ENCODE measurements around the gene CMKLR1.

The CMKLR1 gene

DNA sequence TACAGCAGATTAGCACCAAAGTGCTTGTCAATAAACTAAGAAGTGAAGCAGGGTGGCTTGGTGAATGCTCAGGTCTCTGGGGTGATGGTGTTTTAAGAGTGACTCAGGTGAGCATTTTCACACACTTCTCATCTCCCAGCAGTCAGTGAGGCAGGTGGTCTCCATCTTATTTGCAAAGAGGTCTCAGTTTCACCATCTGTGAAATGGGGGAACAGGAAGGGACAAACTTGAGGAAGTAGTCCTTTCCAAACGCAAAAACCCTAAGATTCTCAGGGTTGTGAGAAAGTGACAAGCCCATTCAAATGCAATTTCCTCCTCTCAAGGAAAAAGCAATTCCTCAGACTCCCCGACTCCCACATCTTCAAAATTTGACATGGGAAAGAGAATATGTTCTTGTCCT lies 54.1 kb downstream of the CMKLR1 start:
- Histone ChIP-seq H3K4me1 (ENCODE audit: control insufficient read depth in 1 of 2, insufficient read depth in 2 of 2, low read length in 2 of 2) (no peaks in the 10 kb centered on the region), H3K27me3 (ENCODE audit: control insufficient read depth in 1 of 2, insufficient read depth in 2 of 2, low read length in 2 of 2) (no peaks in the 10 kb centered on the region), H3K27ac (ENCODE audit: low read depth, low read length) (no peak overlapping the region), H3K9ac (ENCODE audit: low read depth in 1 of 2, low read length in 2 of 2) (no peak overlapping the region), H3K4me3 (ENCODE audit: low read depth in 1 of 2, low read length in 2 of 2) (no peak overlapping the region), H3K9me3 (ENCODE audit: control insufficient read depth in 1 of 2, low read length in 2 of 2) (no peaks in the 10 kb centered on the region), H3K36me3 (ENCODE audit: control insufficient read depth in 1 of 2, insufficient read depth in 2 of 2, low read length in 2 of 2) (no peaks in the 10 kb centered on the region)

DNA sequence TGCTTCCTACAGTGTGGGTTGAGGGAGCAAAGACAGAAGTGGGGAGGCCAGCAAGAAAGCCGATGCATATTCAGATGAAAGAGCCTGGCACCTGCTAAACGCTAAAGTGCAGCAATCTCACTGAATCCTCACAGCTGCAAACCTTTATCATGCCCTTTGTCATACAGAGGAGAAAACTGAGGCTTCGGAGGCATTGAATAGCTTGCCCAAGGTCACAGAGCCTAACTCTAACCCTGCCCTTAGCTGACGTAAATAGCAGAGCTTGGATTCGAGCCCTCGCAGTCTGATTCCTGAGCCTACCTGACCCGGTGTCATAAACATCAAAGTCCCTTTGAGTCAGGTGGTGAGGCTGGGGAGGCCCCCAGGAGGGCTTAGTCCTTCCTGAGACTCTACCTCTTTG lies 54.9 kb downstream of the CMKLR1 start:
- Histone ChIP-seq H3K27me3 (ENCODE audit: control insufficient read depth in 1 of 2, insufficient read depth in 2 of 2, low read length in 2 of 2) (no peaks in the 10 kb centered on the region), H3K9me3 (ENCODE audit: control insufficient read depth in 1 of 2, low read length in 2 of 2) (no peaks in the 10 kb centered on the region), H3K9ac (ENCODE audit: low read depth in 1 of 2, low read length in 2 of 2) (no peak overlapping the region), H3K4me1 (ENCODE audit: control insufficient read depth in 1 of 2, insufficient read depth in 2 of 2, low read length in 2 of 2) (no peaks in the 10 kb centered on the region), H3K27ac (ENCODE audit: low read depth, low read length) (no peak overlapping the region), H3K4me3 (ENCODE audit: low read depth in 1 of 2, low read length in 2 of 2) (no peak overlapping the region), H3K36me3 (ENCODE audit: control insufficient read depth in 1 of 2, insufficient read depth in 2 of 2, low read length in 2 of 2) (no peaks in the 10 kb centered on the region)

DNA sequence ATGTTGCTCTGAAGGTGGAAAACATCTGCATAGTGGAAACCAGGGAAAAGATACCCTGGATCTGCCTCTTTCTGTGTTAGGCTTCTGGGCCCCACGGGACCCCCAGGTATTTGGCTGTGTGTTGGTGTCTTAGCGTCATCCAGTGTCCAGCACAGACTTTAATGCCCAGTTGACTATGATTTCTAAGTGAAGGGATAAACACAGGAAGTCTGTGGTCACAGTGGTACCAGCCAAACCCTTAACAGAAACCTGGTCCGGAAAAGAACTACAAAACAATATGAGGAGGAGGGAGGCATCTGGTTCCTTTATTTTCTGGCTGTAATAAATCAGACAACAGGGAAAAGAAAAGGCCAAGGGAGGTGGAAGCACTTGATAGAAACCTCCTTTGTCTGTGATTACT lies 56.4 kb downstream of the CMKLR1 start:
- Histone ChIP-seq H3K27me3 (ENCODE audit: control insufficient read depth in 1 of 2, insufficient read depth in 2 of 2, low read length in 2 of 2) (no peaks in the 10 kb centered on the region), H3K4me3 (ENCODE audit: low read depth in 1 of 2, low read length in 2 of 2) (no peak overlapping the region)

DNA sequence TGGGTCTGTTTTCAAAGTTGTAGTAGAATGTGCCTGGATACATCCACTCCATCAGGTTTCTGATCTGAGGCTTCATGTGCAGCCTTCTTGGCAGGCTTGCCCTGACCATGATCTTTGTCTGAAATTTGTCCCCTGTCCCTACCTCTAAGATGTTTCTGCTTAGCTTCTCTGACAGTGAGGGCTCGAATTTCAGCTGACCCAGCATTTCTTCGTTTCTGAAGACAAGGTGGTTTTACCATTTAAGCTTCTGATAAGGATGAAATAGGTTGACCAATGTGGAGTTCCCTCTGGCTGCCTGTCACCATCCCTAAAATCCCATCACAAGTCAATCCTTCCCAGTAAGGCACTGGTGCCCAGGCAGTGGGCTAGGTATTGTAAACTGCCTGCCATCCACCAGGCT lies 57.0 kb downstream of the CMKLR1 start:
- Histone ChIP-seq H3K36me3 (ENCODE audit: control insufficient read depth in 1 of 2, insufficient read depth in 2 of 2, low read length in 2 of 2) (no peaks in the 10 kb centered on the region), H3K9me3 (ENCODE audit: control insufficient read depth in 1 of 2, low read length in 2 of 2) (no peaks in the 10 kb centered on the region), H3K27ac (ENCODE audit: low read depth, low read length) (no peak overlapping the region), H3K9ac (ENCODE audit: low read depth in 1 of 2, low read length in 2 of 2) (no peak overlapping the region), H3K4me1 (ENCODE audit: control insufficient read depth in 1 of 2, insufficient read depth in 2 of 2, low read length in 2 of 2) (no peaks in the 10 kb centered on the region), H3K4me3 (ENCODE audit: low read depth in 1 of 2, low read length in 2 of 2) (no peak overlapping the region), H3K27me3 (ENCODE audit: control insufficient read depth in 1 of 2, insufficient read depth in 2 of 2, low read length in 2 of 2) (no peaks in the 10 kb centered on the region)

More for the DNA sequence above, 56.4 kb downstream of the CMKLR1 start:
- Histone ChIP-seq H3K9ac (ENCODE audit: low read depth in 1 of 2, low read length in 2 of 2) (no peak overlapping the region), H3K36me3 (ENCODE audit: control insufficient read depth in 1 of 2, insufficient read depth in 2 of 2, low read length in 2 of 2) (no peaks in the 10 kb centered on the region), H3K27ac (ENCODE audit: low read depth, low read length) (no peak overlapping the region), H3K4me1 (ENCODE audit: control insufficient read depth in 1 of 2, insufficient read depth in 2 of 2, low read length in 2 of 2) (no peaks in the 10 kb centered on the region), H3K9me3 (ENCODE audit: control insufficient read depth in 1 of 2, low read length in 2 of 2) (no peaks in the 10 kb centered on the region)

DNA sequence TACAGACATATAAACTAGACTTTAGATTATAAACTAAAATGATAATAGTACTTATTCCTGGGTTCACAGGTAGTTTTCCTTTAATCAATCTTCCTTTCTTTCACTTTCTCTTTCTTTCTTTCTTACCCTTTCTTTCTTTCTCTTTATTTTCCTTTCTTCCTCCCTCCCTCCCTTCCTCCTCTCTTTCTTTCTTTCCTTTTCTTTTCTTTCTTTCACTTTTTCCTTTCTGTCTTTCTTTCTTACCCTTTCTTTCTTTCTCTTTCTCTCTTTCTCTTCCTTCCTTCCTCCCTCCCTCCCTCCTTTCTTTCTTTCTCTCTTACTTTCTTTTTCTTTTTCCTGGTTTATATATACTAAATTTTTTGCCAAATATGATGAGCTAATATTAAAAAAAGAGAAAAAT lies 61.5 kb downstream of the CMKLR1 start:
- Histone ChIP-seq H3K4me1 (ENCODE audit: control insufficient read depth in 1 of 2, insufficient read depth in 2 of 2, low read length in 2 of 2) (no peaks in the 10 kb centered on the region), H3K27me3 (ENCODE audit: control insufficient read depth in 1 of 2, insufficient read depth in 2 of 2, low read length in 2 of 2) (no peaks in the 10 kb centered on the region), H3K27ac (ENCODE audit: low read depth, low read length) (no peak overlapping the region), H3K9me3 (ENCODE audit: control insufficient read depth in 1 of 2, low read length in 2 of 2) (no peaks in the 10 kb centered on the region), H3K4me3 (ENCODE audit: low read depth in 1 of 2, low read length in 2 of 2) (no peak overlapping the region), H3K36me3 (ENCODE audit: control insufficient read depth in 1 of 2, insufficient read depth in 2 of 2, low read length in 2 of 2) (no peaks in the 10 kb centered on the region), H3K9ac (ENCODE audit: low read depth in 1 of 2, low read length in 2 of 2) (no peak overlapping the region)

DNA sequence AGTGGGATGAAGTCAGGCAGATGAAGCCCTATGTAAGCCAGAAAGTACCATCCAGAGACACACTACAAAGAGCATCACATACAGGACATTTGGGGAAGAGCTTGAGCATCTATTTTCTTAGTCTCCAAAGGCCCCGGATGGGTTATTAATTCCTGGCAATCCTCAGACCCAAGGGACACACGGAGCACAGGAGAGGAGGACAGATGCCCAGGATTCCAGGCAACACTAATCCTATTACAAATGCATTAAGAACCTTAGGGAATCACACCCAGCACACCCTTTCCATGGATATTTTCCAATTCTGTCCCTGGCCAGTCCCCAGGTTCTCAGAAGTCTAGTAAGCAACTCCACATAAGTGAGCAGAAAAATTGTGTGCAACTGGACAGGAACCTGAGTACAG lies 65.9 kb downstream of the CMKLR1 start:
- H3K4me3 ChIP-seq (ENCODE audit: low read depth in 1 of 2, low read length in 2 of 2): no peak overlapping the region
- H3K4me1 ChIP-seq (ENCODE audit: control insufficient read depth in 1 of 2, insufficient read depth in 2 of 2, low read length in 2 of 2): no peaks in the 10 kb centered on the region
- H3K27ac ChIP-seq (ENCODE audit: low read depth, low read length): no peak overlapping the region
- no peaks in the 10 kb centered on the region for H3K36me3 ChIP-seq (ENCODE audit: control insufficient read depth in 1 of 2, insufficient read depth in 2 of 2, low read length in 2 of 2)
- no peak overlapping the region for H3K9ac ChIP-seq (ENCODE audit: low read depth in 1 of 2, low read length in 2 of 2)
- H3K9me3 ChIP-seq (ENCODE audit: control insufficient read depth in 1 of 2, low read length in 2 of 2): no peaks in the 10 kb centered on the region
- H3K27me3 ChIP-seq (ENCODE audit: control insufficient read depth in 1 of 2, insufficient read depth in 2 of 2, low read length in 2 of 2): no peaks in the 10 kb centered on the region

DNA sequence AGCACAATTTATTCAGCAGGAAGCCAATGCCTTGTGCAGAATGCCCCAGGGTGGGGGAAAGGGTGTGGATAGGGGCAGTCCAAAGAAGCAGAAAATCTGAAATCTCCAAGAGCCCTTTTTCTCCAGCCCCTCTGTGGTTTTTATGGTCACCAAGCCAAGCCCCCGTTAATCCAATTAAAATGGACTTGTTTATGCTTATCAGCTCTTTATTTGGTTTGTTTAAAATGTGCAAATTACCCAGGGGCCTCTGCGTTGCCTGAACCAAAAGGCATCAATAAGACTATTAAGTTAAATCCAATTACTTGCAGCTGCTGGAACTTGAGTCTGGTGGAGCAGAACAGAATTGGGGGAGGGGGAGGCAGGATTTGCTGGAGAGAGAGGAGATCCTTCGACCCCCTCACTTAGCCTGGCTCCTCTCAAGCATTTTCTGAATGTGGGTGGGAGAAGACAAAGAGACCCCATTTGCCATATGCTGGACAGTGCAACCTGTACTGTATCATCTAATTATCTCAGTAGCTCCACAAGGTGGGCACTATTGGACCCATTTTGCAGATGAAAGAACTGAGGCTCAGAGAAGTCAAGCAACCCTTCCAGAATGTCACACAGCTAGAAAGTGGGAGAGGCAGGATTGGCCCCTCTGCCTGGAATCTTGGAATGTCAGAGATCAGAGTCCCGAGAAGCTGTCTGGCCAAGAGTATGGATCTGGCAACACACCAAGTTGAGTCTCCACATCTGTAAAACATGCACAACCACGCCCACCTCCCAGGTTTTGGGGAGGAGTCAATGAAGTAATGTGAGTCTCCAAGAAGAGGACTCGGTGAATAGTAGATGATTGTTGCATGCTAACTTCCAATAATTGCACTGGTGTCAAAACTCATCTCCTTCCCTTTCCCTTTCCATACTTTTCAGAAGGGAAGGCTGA lies 66.9 kb downstream of the CMKLR1 start:
- no peak overlapping the region for H3K9ac ChIP-seq (ENCODE audit: low read depth in 1 of 2, low read length in 2 of 2)
- H3K4me1 ChIP-seq (ENCODE audit: control insufficient read depth in 1 of 2, insufficient read depth in 2 of 2, low read length in 2 of 2): no peaks in the 10 kb centered on the region
- no peaks in the 10 kb centered on the region for H3K27me3 ChIP-seq (ENCODE audit: control insufficient read depth in 1 of 2, insufficient read depth in 2 of 2, low read length in 2 of 2)
- no peak overlapping the region for H3K27ac ChIP-seq (ENCODE audit: low read depth, low read length)
- no peaks in the 10 kb centered on the region for H3K9me3 ChIP-seq (ENCODE audit: control insufficient read depth in 1 of 2, low read length in 2 of 2)
- no peaks in the 10 kb centered on the region for H3K36me3 ChIP-seq (ENCODE audit: control insufficient read depth in 1 of 2, insufficient read depth in 2 of 2, low read length in 2 of 2)
- H3K4me3 ChIP-seq (ENCODE audit: low read depth in 1 of 2, low read length in 2 of 2): no peak overlapping the region

DNA sequence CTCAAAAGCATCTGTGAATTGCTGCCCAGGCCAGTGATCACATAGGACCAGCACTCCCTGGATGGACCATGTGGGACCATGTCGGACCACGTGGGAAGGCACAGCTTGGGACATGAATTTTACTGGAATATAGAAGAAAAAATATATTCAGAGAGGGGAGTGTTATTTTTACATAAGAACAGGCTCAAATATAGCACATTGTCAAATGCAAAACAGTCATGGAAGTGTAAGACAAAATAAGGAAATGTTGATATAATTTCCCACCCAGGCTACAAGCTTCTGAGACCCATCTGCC lies 68.3 kb downstream of the CMKLR1 start:
- no peak overlapping the region for H3K4me3 ChIP-seq (ENCODE audit: low read depth in 1 of 2, low read length in 2 of 2)
- no peaks in the 10 kb centered on the region for H3K36me3 ChIP-seq (ENCODE audit: control insufficient read depth in 1 of 2, insufficient read depth in 2 of 2, low read length in 2 of 2)
- H3K27me3 ChIP-seq (ENCODE audit: control insufficient read depth in 1 of 2, insufficient read depth in 2 of 2, low read length in 2 of 2): no peaks in the 10 kb centered on the region

DNA sequence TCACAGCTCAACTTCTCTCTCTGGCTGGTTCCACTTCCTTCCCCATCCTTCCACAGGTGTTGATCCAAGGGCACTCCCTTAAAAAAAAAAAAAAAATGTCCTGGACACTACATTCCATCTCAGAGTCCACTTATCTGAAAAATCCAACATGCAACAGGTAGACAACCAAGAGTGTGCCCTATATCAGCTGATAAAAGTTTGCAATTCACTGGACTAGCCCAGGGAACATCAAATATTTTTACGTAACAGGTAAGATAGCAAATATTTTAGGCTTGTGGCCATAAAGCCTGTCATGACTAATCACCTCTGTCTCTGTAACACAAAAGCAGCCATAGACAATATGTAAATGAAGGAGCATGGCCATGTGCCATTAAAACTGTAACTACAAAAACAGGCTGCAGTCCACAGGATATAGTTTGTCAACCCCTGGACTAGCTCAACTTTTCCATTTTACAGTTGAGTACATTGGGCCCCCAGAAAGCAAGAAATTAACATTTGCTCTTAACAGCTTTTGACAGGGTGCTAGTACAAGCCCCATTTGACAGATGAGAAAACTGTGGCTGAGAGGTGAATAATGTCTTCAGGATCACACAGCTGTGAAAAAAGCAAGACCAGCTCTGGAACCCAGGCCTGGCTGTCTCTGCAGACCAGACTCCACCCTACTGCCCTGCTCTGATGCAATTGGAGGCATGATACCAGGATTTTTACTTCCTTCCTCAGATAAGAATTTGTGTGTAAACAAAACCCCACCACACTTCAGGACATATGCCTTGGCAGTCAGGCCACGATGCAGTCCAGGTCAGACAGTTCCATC lies 68.9 kb downstream of the CMKLR1 start:
- no peak overlapping the region for H3K4me3 ChIP-seq (ENCODE audit: low read depth in 1 of 2, low read length in 2 of 2)
- H3K9ac ChIP-seq (ENCODE audit: low read depth in 1 of 2, low read length in 2 of 2): no peak overlapping the region
- no peaks in the 10 kb centered on the region for H3K4me1 ChIP-seq (ENCODE audit: control insufficient read depth in 1 of 2, insufficient read depth in 2 of 2, low read length in 2 of 2)

More for the DNA sequence above, 68.3 kb downstream of the CMKLR1 start:
- H3K27ac ChIP-seq (ENCODE audit: low read depth, low read length): no peak overlapping the region
- no peaks in the 10 kb centered on the region for H3K9me3 ChIP-seq (ENCODE audit: control insufficient read depth in 1 of 2, low read length in 2 of 2)
- no peaks in the 10 kb centered on the region for H3K4me1 ChIP-seq (ENCODE audit: control insufficient read depth in 1 of 2, insufficient read depth in 2 of 2, low read length in 2 of 2)
- H3K9ac ChIP-seq (ENCODE audit: low read depth in 1 of 2, low read length in 2 of 2): no peak overlapping the region

DNA sequence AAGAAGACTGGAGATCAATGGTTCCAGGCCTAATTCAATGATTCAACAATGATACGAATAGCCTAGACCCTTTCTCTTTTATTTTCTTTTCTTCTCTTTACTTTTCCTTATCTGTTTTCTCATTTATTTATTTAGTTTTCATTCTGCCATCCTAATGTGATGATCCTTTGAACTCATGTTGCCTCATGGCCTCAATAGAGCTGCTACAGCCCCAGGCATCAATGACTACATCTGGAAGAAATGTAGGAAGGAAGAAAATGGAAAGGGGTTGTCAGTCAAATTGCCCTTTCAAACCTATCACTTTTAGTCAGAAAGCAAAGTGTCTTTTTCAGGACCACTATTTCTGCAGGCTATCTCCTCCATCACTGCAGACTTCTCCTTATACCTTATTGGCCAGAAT lies 69.9 kb downstream of the CMKLR1 start:
- Histone ChIP-seq H3K27me3 (ENCODE audit: control insufficient read depth in 1 of 2, insufficient read depth in 2 of 2, low read length in 2 of 2) (no peaks in the 10 kb centered on the region), H3K9me3 (ENCODE audit: control insufficient read depth in 1 of 2, low read length in 2 of 2) (no peaks in the 10 kb centered on the region), H3K27ac (ENCODE audit: low read depth, low read length) (no peak overlapping the region), H3K4me3 (ENCODE audit: low read depth in 1 of 2, low read length in 2 of 2) (no peak overlapping the region), H3K36me3 (ENCODE audit: control insufficient read depth in 1 of 2, insufficient read depth in 2 of 2, low read length in 2 of 2) (no peaks in the 10 kb centered on the region), H3K4me1 (ENCODE audit: control insufficient read depth in 1 of 2, insufficient read depth in 2 of 2, low read length in 2 of 2) (no peaks in the 10 kb centered on the region), H3K9ac (ENCODE audit: low read depth in 1 of 2, low read length in 2 of 2) (no peak overlapping the region)

More for the DNA sequence above, 68.9 kb downstream of the CMKLR1 start:
- Histone ChIP-seq H3K27ac (ENCODE audit: low read depth, low read length) (no peak overlapping the region), H3K27me3 (ENCODE audit: control insufficient read depth in 1 of 2, insufficient read depth in 2 of 2, low read length in 2 of 2) (no peaks in the 10 kb centered on the region), H3K36me3 (ENCODE audit: control insufficient read depth in 1 of 2, insufficient read depth in 2 of 2, low read length in 2 of 2) (no peaks in the 10 kb centered on the region), H3K9me3 (ENCODE audit: control insufficient read depth in 1 of 2, low read length in 2 of 2) (no peaks in the 10 kb centered on the region)

Measured in duodenal mucosa (tissue), 2 donors.